Activated B cell treated with CpG ODN at 0.5 μM for 24 hours (primary cell): ENCODE data around the gene SAMD3. TPM values are rescaled to one million over a fixed set of nuclear protein-coding genes. Genes with fewer than 3 reads are reported as not detected.

Experiments used
- ATAC-seq: fragments of 200-7000 bp; cut with Tn5 transposase; one replicate; pipeline ENCODE4 v1.10.0; 2021; ENCODE audit warnings: low read depth, mild to moderate bottlenecking, moderate library complexity
- CTCF ChIA-PET: fragments of 350-600 bp; sonication (Branson Sonifier 250); formaldehyde crosslinking; loops from one replicate; lab custom pipeline; 2021; ENCODE audit warnings: antibody characterized with exemption; lab: Charles Lee
- POLR2A ChIA-PET: fragments of 350-600 bp; sonication (Branson Sonifier 250); formaldehyde crosslinking; loops from one replicate; lab custom pipeline; 2021; ENCODE audit warnings: antibody characterized with exemption; lab: Charles Lee
- DNase-seq: peaks from one replicate; pipeline ENCODE4 v3.0.0; 2022
- H3K27ac Mint-ChIP-seq: one replicate; pipeline ENCODE4 v1.8.0; 2020; ENCODE audit warnings: mixed read lengths
- H3K27me3 Mint-ChIP-seq: one replicate; pipeline ENCODE4 v1.8.0; 2021; ENCODE audit warnings: mixed read lengths
- H3K36me3 Mint-ChIP-seq: one replicate; pipeline ENCODE4 v1.8.0; 2021; ENCODE audit warnings: low read depth, mixed read lengths
- H3K4me1 Mint-ChIP-seq: one replicate; pipeline ENCODE4 v1.8.0; 2021; ENCODE audit warnings: mixed read lengths
- H3K4me3 Mint-ChIP-seq: one replicate; pipeline ENCODE4 v1.8.0; 2020; ENCODE audit warnings: mild to moderate bottlenecking, mixed read lengths
- H3K9me3 Mint-ChIP-seq: one replicate; pipeline ENCODE4 v1.8.0; 2020; ENCODE audit warnings: mixed read lengths
- intact Hi-C: fragments of 100-400 bp; cut with micrococcal nuclease; formaldehyde crosslinking; loops from one replicate; pipeline ENCODE4 v1.15.1; 2024
- total RNA-seq: library from RNA; stranded (reverse); gene quantifications from 2 replicates; pipeline ENCODE4 v1.2.3, GENCODE V29; 2022
- TF ChIP-seq, protein P1 (sequence below): fragments of 200-600 bp; IDR thresholded peaks from one replicate; pipeline ENCODE4 v1.8.0; 2022; ENCODE audit warnings: antibody characterized with exemption, mild to moderate bottlenecking

Gene SAMD3
- total RNA-seq, 1 donor from 2014 or later = not detected

DNA sequence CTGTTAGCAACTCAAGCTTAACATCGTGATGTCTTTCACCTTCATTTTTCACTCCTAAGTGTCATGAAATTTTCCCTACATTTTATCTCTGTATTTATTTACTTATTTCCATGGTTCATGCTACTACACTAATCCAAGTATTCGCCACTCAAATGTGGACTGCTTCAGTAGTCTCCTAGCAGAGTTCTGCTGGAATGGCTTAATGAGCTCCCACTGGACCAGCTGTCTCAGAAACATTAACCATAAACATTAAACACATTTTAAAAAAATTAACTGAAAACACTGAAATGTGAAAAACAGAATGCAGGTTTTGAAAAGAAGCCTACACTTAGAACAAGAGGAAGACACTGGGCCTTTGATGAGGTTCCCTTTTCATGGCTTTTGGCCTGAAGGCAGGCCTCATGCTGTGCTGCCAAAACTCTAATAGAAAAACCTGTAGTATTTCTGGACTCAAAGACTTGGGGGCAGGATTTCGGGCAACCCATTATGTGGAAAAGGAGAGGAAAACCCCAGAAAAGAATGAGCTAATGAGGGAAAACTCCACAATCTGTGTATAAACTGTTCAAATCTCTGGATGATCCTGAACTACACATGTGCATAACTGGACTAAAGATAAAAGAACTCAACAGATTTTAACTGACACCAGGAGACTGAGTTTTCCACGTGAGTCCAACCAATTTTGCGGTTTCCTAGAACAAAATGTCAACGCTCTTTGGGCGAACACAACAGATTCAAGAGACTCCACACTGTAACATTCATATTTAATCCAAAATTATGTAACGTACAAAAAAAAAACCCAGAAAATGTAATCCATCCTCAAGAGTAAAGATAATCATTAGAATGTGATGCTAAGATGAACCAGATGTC is 33.0 kb downstream of the SAMD3 start:
- intact Hi-C loops = no loop called here
- ChIA-PET POLR2A (no interaction called here), CTCF (no interaction called here)
- TF ChIP-seq, protein P1, sequence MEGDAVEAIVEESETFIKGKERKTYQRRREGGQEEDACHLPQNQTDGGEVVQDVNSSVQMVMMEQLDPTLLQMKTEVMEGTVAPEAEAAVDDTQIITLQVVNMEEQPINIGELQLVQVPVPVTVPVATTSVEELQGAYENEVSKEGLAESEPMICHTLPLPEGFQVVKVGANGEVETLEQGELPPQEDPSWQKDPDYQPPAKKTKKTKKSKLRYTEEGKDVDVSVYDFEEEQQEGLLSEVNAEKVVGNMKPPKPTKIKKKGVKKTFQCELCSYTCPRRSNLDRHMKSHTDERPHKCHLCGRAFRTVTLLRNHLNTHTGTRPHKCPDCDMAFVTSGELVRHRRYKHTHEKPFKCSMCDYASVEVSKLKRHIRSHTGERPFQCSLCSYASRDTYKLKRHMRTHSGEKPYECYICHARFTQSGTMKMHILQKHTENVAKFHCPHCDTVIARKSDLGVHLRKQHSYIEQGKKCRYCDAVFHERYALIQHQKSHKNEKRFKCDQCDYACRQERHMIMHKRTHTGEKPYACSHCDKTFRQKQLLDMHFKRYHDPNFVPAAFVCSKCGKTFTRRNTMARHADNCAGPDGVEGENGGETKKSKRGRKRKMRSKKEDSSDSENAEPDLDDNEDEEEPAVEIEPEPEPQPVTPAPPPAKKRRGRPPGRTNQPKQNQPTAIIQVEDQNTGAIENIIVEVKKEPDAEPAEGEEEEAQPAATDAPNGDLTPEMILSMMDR = no peak
- ATAC-seq (no peak), DNase-seq (no peak)
- Mint-ChIP-seq H3K4me3 (no peak overlapping the region), H3K9me3 (no peaks in the 10 kb centered on the region), H3K4me1 (peaks cover 14% of the 10 kb centered on the region), H3K27ac (no peak overlapping the region), H3K36me3 (no peaks in the 10 kb centered on the region), H3K27me3 (no peaks in the 10 kb centered on the region)

DNA sequence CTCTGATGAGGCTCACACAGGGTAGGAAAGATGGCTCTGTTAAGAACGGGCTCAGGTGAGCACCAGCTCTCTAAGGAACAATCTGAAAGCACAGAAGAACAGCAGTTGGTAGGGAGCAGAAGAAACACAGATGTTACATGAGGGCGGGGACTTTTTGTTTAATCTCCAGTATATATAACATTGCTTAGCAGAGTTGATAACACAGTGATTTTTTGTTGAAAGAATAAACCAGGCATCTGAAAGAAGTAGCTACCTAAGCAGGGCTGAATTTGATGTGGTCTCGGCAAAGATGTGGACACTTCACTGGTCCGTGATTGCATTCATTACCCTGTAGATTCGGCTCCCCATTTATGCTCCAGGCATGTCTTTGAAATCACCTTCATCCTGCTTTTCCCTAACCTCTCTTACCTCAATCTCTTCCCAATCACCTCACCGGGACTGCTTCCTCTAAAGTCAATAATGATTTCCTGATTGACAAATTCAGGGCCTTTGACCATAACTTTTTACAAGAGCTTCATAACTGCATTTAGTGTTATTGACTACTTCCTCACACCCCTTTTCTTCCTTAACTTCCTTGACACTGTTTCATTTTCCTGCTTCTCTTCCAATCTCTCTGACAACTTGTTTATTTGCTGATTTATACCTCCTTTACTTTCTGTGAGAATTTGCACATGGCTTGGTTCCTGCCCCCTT is 34.4 kb downstream of the SAMD3 start:
- H3K36me3 Mint-ChIP-seq = no peaks in the 10 kb centered on the region
- ChIA-PET POLR2A (no interaction called here), CTCF (interaction anchor here (0.7 kb wide), 1 partner anchor 684 kb away, joined by 3 read pairs; no protein-coding TSS in a partner anchor)
- no peak overlapping the region for H3K4me3 Mint-ChIP-seq
- no peaks in the 10 kb centered on the region for H3K9me3 Mint-ChIP-seq
- H3K27me3 Mint-ChIP-seq = no peaks in the 10 kb centered on the region
- TF ChIP-seq, protein P1 = no peak
- DNase-seq (no peak), ATAC-seq (no peak)
- intact Hi-C loops = no loop called here
- no peak overlapping the region for H3K27ac Mint-ChIP-seq
- peaks cover 24% of the 10 kb centered on the region for H3K4me1 Mint-ChIP-seq

DNA sequence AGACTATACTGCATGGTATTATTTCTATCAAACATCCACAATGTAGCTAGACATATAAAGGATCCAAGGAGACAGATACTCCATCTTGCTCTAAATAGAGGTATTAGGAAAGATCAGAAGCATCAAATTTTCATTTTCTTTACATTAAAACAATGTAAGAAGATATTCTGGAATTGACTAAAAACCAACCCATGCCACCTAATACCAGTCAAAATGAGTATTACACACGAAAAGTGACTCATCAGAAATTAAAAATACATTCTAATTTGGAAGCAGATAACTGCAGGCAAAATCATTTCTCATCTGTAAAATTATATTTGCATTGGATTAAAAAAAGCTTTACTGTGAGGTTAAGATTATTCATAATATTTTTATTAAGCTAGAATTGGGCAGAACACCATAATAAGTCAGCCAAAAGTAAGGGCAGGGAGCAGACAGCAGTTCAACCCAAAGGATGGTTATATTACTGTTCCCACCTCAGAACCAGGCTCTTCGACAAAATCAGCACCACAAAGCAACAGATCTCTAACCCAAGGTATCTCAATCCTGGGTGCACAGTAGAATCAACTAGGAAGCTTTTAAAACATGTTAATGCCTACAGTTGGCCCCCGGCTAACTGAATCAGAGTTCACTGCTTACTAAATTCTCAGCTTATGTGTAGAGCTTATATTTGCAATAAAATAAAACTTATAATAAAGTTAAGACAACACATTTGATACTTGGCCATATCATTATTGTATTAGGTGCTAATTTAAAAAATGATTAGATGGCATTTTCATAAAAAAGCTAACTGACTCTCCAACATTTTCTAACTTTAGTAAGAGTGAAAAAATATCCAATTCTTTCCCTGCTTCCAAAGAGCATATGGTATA is 35.2 kb downstream of the SAMD3 start:
- TF ChIP-seq, protein P1 = no peak
- Mint-ChIP-seq H3K36me3 (no peaks in the 10 kb centered on the region), H3K27me3 (no peaks in the 10 kb centered on the region), H3K27ac (no peak overlapping the region), H3K9me3 (no peaks in the 10 kb centered on the region), H3K4me1 (peaks cover 24% of the 10 kb centered on the region), H3K4me3 (no peak overlapping the region)
- ATAC-seq = no peak
- intact Hi-C loops = no loop called here
- ChIA-PET CTCF (no interaction called here), POLR2A (no interaction called here)
- DNase-seq = no peak

DNA sequence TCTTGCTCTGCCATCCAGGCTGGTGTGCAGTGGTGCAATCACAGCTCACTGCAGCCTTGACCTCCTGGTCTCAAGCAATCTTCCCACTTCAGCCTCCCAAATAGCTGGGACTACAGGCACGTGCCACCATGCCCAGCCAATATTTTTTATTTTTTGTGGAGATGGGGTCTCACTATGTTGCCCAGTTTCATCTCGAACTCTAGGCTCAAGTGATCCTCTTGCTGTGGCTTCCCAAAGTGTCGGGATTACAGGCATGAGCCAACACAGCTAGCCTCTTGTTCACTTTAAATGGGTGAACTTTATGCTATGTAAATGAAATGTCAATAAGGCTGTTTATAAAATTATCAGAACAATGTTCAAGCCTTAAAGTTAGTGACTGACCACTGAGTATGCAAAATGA is 37.1 kb downstream of the SAMD3 start:
- Mint-ChIP-seq H3K4me1 (peaks cover 10% of the 10 kb centered on the region), H3K27me3 (no peaks in the 10 kb centered on the region), H3K9me3 (no peaks in the 10 kb centered on the region), H3K36me3 (no peaks in the 10 kb centered on the region), H3K27ac (no peak overlapping the region), H3K4me3 (no peak overlapping the region)
- no peak for DNase-seq
- ChIA-PET CTCF (no interaction called here), POLR2A (no interaction called here)
- intact Hi-C loops = no loop called here
- TF ChIP-seq, protein P1 = no peak
- no peak for ATAC-seq
